ENCODE data around the gene WDR46.
A peak's percentile ranks its signal among the peaks of the same experiment; 100 is the strongest.

DNA sequence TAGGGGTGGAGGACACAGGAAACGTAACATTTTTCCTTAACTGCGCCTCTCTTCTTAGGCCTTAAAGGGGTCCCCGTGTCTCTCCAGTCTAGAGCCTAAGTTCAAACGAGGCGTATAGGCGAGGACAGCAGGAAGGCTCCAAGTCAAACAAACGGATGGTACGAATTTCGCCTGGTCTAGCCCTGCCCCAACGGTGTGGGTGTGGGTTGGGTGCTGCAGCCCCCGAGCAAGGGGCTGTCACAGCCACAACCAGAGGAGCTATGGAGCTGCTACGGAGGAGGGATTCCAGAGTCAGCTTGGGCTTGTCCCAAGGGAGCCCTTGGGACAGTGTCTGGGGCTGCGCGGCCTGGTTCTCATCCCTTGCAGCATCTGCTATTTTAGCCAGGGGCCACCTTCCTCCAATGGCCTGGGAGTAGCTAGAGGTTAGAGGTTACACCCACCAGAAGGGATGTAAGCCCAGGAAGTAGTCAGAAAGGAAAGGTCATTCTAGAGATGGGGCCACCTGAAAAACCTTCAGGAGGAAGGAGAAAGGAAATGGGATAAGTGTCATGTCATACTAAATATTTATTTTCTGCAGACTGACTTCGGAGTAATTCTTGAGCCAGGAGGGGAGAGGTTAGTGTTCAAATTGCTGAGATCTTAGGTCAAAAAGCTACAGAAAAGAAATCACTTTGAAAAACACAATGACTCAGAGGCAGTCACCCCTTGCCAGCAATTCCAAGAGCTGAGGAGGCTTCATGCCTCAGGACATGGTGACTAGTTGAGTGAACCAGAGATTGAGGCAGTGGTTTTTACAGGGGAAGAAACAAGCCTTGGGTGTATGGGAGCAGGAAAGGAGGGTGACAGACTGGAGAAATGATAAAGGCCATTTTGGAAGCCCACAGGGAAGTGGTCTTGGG is 39.1 kb downstream of the WDR46 start:
- TF ChIP-seq, protein P1, sequence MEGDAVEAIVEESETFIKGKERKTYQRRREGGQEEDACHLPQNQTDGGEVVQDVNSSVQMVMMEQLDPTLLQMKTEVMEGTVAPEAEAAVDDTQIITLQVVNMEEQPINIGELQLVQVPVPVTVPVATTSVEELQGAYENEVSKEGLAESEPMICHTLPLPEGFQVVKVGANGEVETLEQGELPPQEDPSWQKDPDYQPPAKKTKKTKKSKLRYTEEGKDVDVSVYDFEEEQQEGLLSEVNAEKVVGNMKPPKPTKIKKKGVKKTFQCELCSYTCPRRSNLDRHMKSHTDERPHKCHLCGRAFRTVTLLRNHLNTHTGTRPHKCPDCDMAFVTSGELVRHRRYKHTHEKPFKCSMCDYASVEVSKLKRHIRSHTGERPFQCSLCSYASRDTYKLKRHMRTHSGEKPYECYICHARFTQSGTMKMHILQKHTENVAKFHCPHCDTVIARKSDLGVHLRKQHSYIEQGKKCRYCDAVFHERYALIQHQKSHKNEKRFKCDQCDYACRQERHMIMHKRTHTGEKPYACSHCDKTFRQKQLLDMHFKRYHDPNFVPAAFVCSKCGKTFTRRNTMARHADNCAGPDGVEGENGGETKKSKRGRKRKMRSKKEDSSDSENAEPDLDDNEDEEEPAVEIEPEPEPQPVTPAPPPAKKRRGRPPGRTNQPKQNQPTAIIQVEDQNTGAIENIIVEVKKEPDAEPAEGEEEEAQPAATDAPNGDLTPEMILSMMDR (IDR thresholded peaks at IDR 0.05), result no peak
- peak; percentile 6 for TF ChIP-seq POLR2A (IDR thresholded peaks at IDR 0.05)

Data from breast epithelium (tissue), 3 donors.